ENCODE measurements around the gene TRIM17. TPM values are rescaled to one million over a fixed set of nuclear protein-coding genes. Genes with fewer than 3 reads are reported as not detected.

TRIM17 gene
- polyA plus RNA-seq, 1 donor (not counting 4 experiments of a cell fraction or from before 2014, with no cell fraction given): 0.24 TPM

- TF ChIP-seq EZH2 (IDR thresholded peaks at IDR 0.05; ENCODE audit: low read length) (no peak), CTCF (optimal IDR thresholded peaks at IDR 0.05 in 1 of 3, IDR thresholded peaks at IDR 0.05 in 1 of 3, conservative IDR thresholded peaks at IDR 0.05 in 1 of 3; ENCODE audit: extremely low read depth in 1 of 3, insufficient read depth in 2 of 3, low read length in 3 of 3) (no peak)
- no peak for FAIRE-seq
- H3K27me3 ChIP-seq (ENCODE audit: control insufficient read depth, extremely low read depth, insufficient read depth, low read length): peaks cover 20% of the 10 kb centered on the region
Observed at GRCh38 chr1:228428412-228428811, 11.8 kb upstream of the TRIM17 start.

GRCh38 chr1:228426518-228427175, 10.0 kb upstream of the TRIM17 start:
- no peak overlapping the region for H3K4me3 ChIP-seq (ENCODE audit: control insufficient read depth in 2 of 3, extremely low read depth in 1 of 3, insufficient read depth in 2 of 3, low read depth in 1 of 3, low read length in 3 of 3)
- H3K27ac ChIP-seq (ENCODE audit: control insufficient read depth, insufficient read depth, low read length): no peak overlapping the region
- H3K9ac ChIP-seq (ENCODE audit: control insufficient read depth, extremely low read depth, insufficient read depth, low read length): no peak overlapping the region
- no peaks in the 10 kb centered on the region for H3K79me2 ChIP-seq (ENCODE audit: control insufficient read depth, insufficient read depth, low read length)
- no peaks in the 10 kb centered on the region for H3K9me3 ChIP-seq (ENCODE audit: control insufficient read depth, low read depth, low read length)
- H3K4me1 ChIP-seq (ENCODE audit: control insufficient read depth, extremely low read depth, insufficient read depth, low read length): peaks cover 3% of the 10 kb centered on the region
- H2AFZ ChIP-seq (ENCODE audit: control insufficient read depth, low read length): no peak overlapping the region
- H4K20me1 ChIP-seq (ENCODE audit: control insufficient read depth, extremely low read depth, insufficient read depth, low read length): no peaks in the 10 kb centered on the region
- no peak for TF ChIP-seq EZH2 (IDR thresholded peaks at IDR 0.05; ENCODE audit: low read length)
- TF ChIP-seq CTCF (optimal IDR thresholded peaks at IDR 0.05 in 1 of 3, IDR thresholded peaks at IDR 0.05 in 1 of 3, conservative IDR thresholded peaks at IDR 0.05 in 1 of 3; ENCODE audit: extremely low read depth in 1 of 3, insufficient read depth in 2 of 3, low read length in 3 of 3): no peak
- H3K9me1 ChIP-seq (ENCODE audit: control insufficient read depth, extremely low read depth, insufficient read depth, low read length): no peaks in the 10 kb centered on the region
- no peak for FAIRE-seq
- dilution Hi-C loops (cut with MboI; ENCODE audit: extremely low pct_ligation_motif_present, low sequenced_read_pairs): no loop called here
- peaks cover 20% of the 10 kb centered on the region for H3K27me3 ChIP-seq (ENCODE audit: control insufficient read depth, extremely low read depth, insufficient read depth, low read length)
- no peak for DNase-seq (ENCODE audit: low read depth, low spot score)
- H3K36me3 ChIP-seq (ENCODE audit: control insufficient read depth in 2 of 2, extremely low read depth in 1 of 2, insufficient read depth in 2 of 2, low read length in 2 of 2): no peaks in the 10 kb centered on the region
- H3K4me2 ChIP-seq (ENCODE audit: control insufficient read depth, extremely low read depth, insufficient read depth, low read depth, low read length): no peak overlapping the region

More at GRCh38 chr1:228428412-228428811, 11.8 kb upstream of the TRIM17 start:
- Histone ChIP-seq H2AFZ (ENCODE audit: control insufficient read depth, low read length) (no peak overlapping the region), H3K9me1 (ENCODE audit: control insufficient read depth, extremely low read depth, insufficient read depth, low read length) (no peaks in the 10 kb centered on the region), H3K4me2 (ENCODE audit: control insufficient read depth, extremely low read depth, insufficient read depth, low read depth, low read length) (no peak overlapping the region), H3K4me3 (ENCODE audit: control insufficient read depth in 2 of 3, extremely low read depth in 1 of 3, insufficient read depth in 2 of 3, low read depth in 1 of 3, low read length in 3 of 3) (no peak overlapping the region), H4K20me1 (ENCODE audit: control insufficient read depth, extremely low read depth, insufficient read depth, low read length) (no peaks in the 10 kb centered on the region), H3K79me2 (ENCODE audit: control insufficient read depth, insufficient read depth, low read length) (no peaks in the 10 kb centered on the region), H3K9me3 (ENCODE audit: control insufficient read depth, low read depth, low read length) (no peaks in the 10 kb centered on the region), H3K9ac (ENCODE audit: control insufficient read depth, extremely low read depth, insufficient read depth, low read length) (no peak overlapping the region), H3K27ac (ENCODE audit: control insufficient read depth, insufficient read depth, low read length) (no peak overlapping the region), H3K4me1 (ENCODE audit: control insufficient read depth, extremely low read depth, insufficient read depth, low read length) (peaks cover 3% of the 10 kb centered on the region), H3K36me3 (ENCODE audit: control insufficient read depth in 2 of 2, extremely low read depth in 1 of 2, insufficient read depth in 2 of 2, low read length in 2 of 2) (no peaks in the 10 kb centered on the region)
- dilution Hi-C loops (cut with MboI; ENCODE audit: extremely low pct_ligation_motif_present, low sequenced_read_pairs): no loop called here
- no peak for DNase-seq (ENCODE audit: low read depth, low spot score)
